Small intestine (tissue), 7 donors: ENCODE data around the gene PRKAG2. TPM values are rescaled to one million over a fixed set of nuclear protein-coding genes. Genes with fewer than 3 reads are reported as not detected.
A peak's percentile ranks its signal among the peaks of the same experiment; 100 is the strongest.

Source experiments
- DNase-seq, 2 donors: peaks; one replicate each; pipeline versions ENCODE4 v3.0.0 to v3.0.0-alpha.2; 2013
- FAIRE-seq: peaks from 2 replicates; lab custom pipeline; 2012; peaks lifted over from hg19 to GRCh38; lab: Jason Lieb, UNC
- H3K27ac ChIP-seq, 3 donors: one replicate each; pipeline ENCODE4 v1.5.1; 2013; ENCODE audit warnings: low read length in 2 of 3, mild to moderate bottlenecking in 2 of 3, control low read depth in 1 of 3, inconsistent platforms in 1 of 3, low read depth in 1 of 3, moderate library complexity in 1 of 3
- H3K27me3 ChIP-seq, 3 donors: one replicate each; pipeline ENCODE4 v1.6.1; 2013; ENCODE audit warnings: low read length in 3 of 3, inconsistent platforms in 1 of 3; ENCODE audit not compliant: control insufficient read depth in 3 of 3, insufficient read depth in 3 of 3
- H3K36me3 ChIP-seq, 3 donors: one replicate each; pipeline ENCODE4 v1.6.1; 2013; ENCODE audit warnings: low read length in 3 of 3, inconsistent platforms in 1 of 3, low read depth in 1 of 3, mild to moderate bottlenecking in 1 of 3, moderate library complexity in 1 of 3; ENCODE audit not compliant: control insufficient read depth in 3 of 3, insufficient read depth in 2 of 3
- H3K4me1 ChIP-seq, 3 donors: one replicate each; pipeline ENCODE4 v1.6.1; 2013; ENCODE audit warnings: low read length in 2 of 3, inconsistent platforms in 1 of 3, low read depth in 1 of 3, mild to moderate bottlenecking in 1 of 3, moderate library complexity in 1 of 3; ENCODE audit not compliant: control insufficient read depth in 3 of 3, insufficient read depth in 2 of 3
- H3K4me3 ChIP-seq, 3 donors: one replicate each; pipeline ENCODE4 v1.5.1; 2013; ENCODE audit warnings: low read length in 3 of 3, control low read depth in 1 of 3, inconsistent platforms in 1 of 3, low read depth in 1 of 3, mild to moderate bottlenecking in 1 of 3, moderate library complexity in 1 of 3
- H3K9me3 ChIP-seq, 2 donors: one replicate each; pipeline ENCODE4 v1.6.1; 2013; ENCODE audit warnings: low read depth in 1 of 2, low read length in 1 of 2; ENCODE audit not compliant: control insufficient read depth in 2 of 2, insufficient read depth in 1 of 2
- WGBS, 3 donors: extraction: QIAGEN DNeasy Blood & Tissue Kit; methylation state at CpG; one replicate each; pipeline ENCODE4 v1.1.7; 2013; 5-methylcytosine and 5-hydroxymethylcytosine counted together
- polyA plus RNA-seq, 4 donors: library from polyadenylated mRNA; stranded (reverse) in 3 of 4; unstranded in 1 of 4; fragments of 200-250 nt in 3 of 4; fragments of 120-200 nt in 1 of 4; gene quantifications; one replicate each; pipeline versions ENCODE4 v1.2.1 to v1.2.3, GENCODE V29; 2013
- donor health status: healthy with polysubstance abuse.
- donor health status: control.
- donor health status: control.
- donor health status: Bipolar disorder and iron deficiency.
- donor health status: healthy.

The PRKAG2 gene
- polyA plus RNA-seq, 4 donors = 26.3 to 57.9 (median 49.4) TPM

DNA sequence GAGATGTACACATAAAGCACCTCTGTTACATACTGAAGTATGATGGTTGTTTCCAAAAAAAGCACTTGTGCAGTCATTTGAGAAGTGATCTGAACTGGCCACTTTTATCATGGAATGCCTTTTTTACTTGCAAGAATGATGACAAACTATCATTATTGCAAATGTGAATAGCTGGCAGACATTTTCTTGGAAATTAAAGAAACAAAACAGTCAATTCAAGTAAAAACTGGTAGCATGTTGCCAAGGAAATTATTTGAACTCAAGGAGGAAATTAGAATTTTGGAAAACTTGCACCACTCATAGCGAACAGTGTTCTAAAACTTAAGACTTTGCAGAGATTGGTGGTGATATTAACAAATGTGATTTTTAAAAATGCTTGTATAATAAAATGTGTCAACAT is 363.8 kb downstream of the PRKAG2 start:
- FAIRE-seq (no peak), DNase-seq (no peak)
- no peak overlapping the region for H3K27ac ChIP-seq
- WGBS, 3 donors = 90 to 99% (median 94%) methylated on average over 1 of the region's 1 CpG
- no peak overlapping the region for H3K4me3 ChIP-seq
- no peaks in the 10 kb centered on the region for H3K36me3 ChIP-seq
- peaks cover 3 to 12% (median 6%) of the 10 kb centered on the region in 3 donors for H3K4me1 ChIP-seq
- H3K27me3 ChIP-seq = no peaks in the 10 kb centered on the region
- H3K9me3 ChIP-seq = peaks cover 0 to 3% of the 10 kb centered on the region in 2 donors

DNA sequence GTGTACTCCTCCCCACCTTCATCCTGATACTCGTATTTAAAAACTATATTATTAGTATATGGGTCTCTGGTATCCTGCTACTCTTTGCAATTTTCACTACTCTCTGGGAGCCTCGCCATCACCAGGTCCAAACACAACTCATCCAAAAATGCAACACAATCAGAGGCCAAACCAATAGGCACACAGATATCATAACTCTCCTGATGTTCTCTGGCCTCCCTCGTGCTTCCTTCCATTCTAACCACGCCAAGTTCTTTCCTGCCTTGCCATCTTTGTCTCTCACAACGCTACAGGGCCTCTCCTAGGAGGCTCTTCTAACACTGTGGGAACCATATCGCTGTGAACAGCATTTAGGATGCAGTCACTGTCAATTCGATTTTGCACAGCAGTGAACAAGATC is 364.6 kb downstream of the PRKAG2 start:
- Histone ChIP-seq H3K4me3 (no peak overlapping the region), H3K36me3 (no peaks in the 10 kb centered on the region), H3K9me3 (peaks cover 0 to 3% of the 10 kb centered on the region in 2 donors), H3K27ac (no peak overlapping the region), H3K4me1 (peaks cover under 1 to 7% (median 3%) of the 10 kb centered on the region in 3 donors), H3K27me3 (no peaks in the 10 kb centered on the region)
- WGBS, 3 donors = 80 to 81% (median 81%) methylated on average over 7 of the region's 7 CpGs
- FAIRE-seq = no peak
- DNase-seq = no peak

DNA sequence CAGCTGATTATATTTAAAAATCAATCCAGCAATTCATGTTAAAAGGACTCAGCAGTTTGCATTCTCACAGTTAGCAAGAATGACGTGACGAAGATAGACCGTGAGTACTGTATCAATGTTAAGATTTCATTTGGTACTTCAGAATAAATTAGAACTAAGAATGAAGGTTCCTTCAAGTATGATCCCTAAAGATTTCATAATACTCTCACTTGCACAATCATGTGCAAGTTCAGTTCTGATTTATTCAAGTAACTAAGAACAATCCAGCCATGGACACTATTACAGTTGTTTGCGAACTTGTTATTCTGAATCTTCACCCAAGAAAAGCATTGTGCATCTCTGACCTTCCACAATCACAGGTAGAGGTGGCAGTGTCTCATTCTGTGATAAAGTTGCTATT is 365.0 kb downstream of the PRKAG2 start:
- Histone ChIP-seq H3K27ac (no peak overlapping the region), H3K4me3 (no peak overlapping the region)

DNA sequence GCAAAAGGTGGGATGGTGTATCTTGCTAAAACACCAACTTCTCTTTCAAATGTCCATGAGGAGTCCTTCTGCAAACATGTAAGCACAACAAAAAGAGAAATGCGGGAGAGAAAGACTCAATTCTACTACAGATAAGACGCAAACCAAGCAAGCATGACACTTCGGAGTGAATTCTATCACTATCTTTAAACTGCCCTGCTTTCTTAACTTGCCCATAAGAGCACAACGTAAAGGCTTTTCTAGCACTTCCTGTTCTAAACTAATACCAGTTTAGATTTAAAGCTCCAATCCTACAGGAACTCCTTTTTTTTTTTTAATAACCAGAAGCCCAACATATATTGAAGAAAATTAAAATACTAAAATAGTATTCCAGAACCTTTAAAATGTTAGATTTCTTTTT is 365.6 kb downstream of the PRKAG2 start:
- FAIRE-seq = no peak
- Histone ChIP-seq H3K4me3 (no peak overlapping the region), H3K9me3 (peaks cover 0 to 3% of the 10 kb centered on the region in 2 donors), H3K27me3 (no peaks in the 10 kb centered on the region), H3K36me3 (no peaks in the 10 kb centered on the region), H3K27ac (no peak overlapping the region), H3K4me1 (peaks cover 0 to 6% (median 3%) of the 10 kb centered on the region in 3 donors)
- 88 to 90% (median 88%) methylated on average over 4 of the region's 4 CpGs for WGBS, 3 donors
- DNase-seq = no peak

More for the DNA sequence above, 365.0 kb downstream of the PRKAG2 start:
- WGBS, 3 donors = 89 to 94% (median 92%) methylated on average over 4 of the region's 4 CpGs
- DNase-seq = no peak
- no peak for FAIRE-seq
- Histone ChIP-seq H3K36me3 (no peaks in the 10 kb centered on the region), H3K4me1 (peaks cover 0 to 6% (median 3%) of the 10 kb centered on the region in 3 donors), H3K9me3 (peaks cover 0 to 3% of the 10 kb centered on the region in 2 donors), H3K27me3 (no peaks in the 10 kb centered on the region)

DNA sequence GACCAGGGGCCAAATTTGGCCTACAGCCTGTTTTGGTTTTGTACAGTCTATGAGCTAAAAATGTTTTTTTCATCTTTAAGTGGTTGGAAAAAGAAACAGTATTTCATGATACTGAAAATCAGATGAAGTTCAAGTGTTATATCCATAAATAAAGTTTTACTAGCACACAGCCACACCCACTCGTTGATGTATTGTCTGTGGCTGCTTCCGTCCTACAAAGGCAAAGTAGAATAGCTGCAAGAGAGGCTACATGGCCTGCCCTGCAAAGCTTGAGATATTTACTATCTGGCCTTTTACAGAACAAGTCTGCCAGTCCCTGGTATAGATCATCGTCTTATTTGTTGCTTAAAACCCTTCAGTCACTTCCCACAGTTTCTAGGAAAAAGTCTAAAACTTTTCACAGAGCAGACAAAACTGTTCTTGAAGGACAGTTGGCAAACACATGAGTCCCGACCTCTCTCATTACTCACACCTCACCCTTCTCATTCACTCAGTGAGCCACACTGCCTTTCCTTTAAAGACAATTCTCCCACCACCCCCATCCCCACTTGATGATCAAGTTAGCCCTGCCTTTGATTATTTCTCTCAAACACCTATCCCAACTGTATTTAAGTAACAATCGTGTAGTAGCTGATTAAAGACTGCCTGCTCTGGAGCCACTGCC is 367.1 kb downstream of the PRKAG2 start:
- DNase-seq (no peak), FAIRE-seq (no peak)
- Histone ChIP-seq H3K4me1 (peaks cover 0 to 4% (median 3%) of the 10 kb centered on the region in 3 donors), H3K4me3 (no peak overlapping the region), H3K27me3 (no peaks in the 10 kb centered on the region), H3K27ac (no peak overlapping the region), H3K9me3 (peaks cover 0 to 2% of the 10 kb centered on the region in 2 donors), H3K36me3 (no peaks in the 10 kb centered on the region)
- WGBS, 3 donors = 68 to 74% (median 74%) methylated on average over 5 of the region's 5 CpGs

DNA sequence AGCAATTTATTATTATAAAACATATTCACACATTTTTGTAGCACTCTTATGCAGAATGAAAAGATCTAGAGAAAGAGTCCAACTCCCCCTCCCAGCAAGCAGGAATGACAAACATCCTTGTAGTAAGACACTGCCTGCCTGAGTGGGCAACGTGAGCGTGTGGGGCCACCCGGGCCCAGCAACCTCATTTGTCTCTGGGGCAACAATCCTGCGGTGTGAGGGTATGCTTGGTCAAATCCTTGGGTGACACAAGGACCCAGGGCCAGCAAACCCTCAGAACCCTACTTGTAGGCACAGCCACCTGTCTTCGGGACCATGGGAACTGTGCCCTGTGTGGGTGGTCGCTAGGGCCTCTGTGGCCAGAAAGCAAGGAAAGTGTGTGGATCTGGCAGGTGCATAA is 367.9 kb downstream of the PRKAG2 start:
- 90 to 98% (median 96%) methylated on average over 6 of the region's 6 CpGs for WGBS, 3 donors
- H3K27ac ChIP-seq = peak overlapping the region in 1 of 3 donors; percentile 0
- H3K36me3 ChIP-seq = no peaks in the 10 kb centered on the region
- no peak for FAIRE-seq
- H3K27me3 ChIP-seq = no peaks in the 10 kb centered on the region
- peaks cover 0 to 4% (median 3%) of the 10 kb centered on the region in 3 donors for H3K4me1 ChIP-seq
- no peaks in the 10 kb centered on the region for H3K9me3 ChIP-seq
- DNase-seq = no peak
- H3K4me3 ChIP-seq = no peak overlapping the region

DNA sequence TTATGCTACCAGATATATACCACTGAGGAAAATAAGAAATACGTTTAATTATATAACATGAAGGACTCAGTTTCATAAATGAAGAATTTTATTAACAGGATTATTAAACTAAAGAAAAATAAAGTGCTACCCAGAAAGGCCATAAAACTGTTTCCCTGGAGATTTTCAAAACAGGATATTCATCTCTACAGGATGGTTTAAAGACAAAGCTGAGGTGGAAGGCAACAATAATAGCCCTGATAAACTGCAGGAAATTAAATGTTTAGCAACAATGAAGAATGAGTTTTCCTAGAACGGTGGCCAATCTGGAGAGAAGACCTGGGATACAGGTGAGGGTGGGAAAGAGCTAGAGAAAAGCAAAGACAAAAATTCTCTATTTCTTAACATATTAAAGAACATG is 369.1 kb downstream of the PRKAG2 start:
- FAIRE-seq (no peak), DNase-seq (no peak)
- H3K27me3 ChIP-seq = no peaks in the 10 kb centered on the region
- no peaks in the 10 kb centered on the region for H3K9me3 ChIP-seq
- H3K4me3 ChIP-seq = no peak overlapping the region
- WGBS, 3 donors = 72 to 81% (median 73%) methylated on average over 2 of the region's 2 CpGs
- H3K36me3 ChIP-seq = no peaks in the 10 kb centered on the region
- no peak overlapping the region for H3K27ac ChIP-seq
- H3K4me1 ChIP-seq = peaks cover 0 to 4% (median 3%) of the 10 kb centered on the region in 3 donors

DNA sequence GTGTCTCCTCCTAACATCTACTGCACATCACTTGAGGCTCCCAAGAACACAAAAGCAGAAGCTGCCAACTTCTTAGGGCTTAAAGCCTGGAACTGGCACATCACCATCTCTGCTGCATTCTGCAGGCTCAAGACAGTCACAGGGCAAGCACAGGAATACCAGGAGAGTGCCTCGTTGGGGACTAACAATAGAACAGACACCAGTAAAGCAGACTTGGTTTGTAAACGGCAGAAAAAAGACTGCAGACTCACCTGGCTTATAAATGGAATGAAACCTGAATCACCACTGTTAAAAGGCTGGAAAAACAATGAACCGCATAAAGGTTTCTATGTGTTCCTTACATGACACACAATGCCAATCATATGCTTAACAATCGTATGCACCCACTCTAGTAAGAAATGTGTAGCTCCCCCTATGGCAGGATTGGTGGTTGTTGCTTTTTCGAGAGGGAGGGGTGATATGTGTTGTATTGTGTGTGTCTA is 370.0 kb downstream of the PRKAG2 start:
- FAIRE-seq = no peak
- no peaks in the 10 kb centered on the region for H3K4me1 ChIP-seq
- H3K4me3 ChIP-seq = no peak overlapping the region
- H3K27me3 ChIP-seq = no peaks in the 10 kb centered on the region
- no peaks in the 10 kb centered on the region for H3K9me3 ChIP-seq
- DNase-seq = no peak
- WGBS, 3 donors = 55 to 65% (median 63%) methylated on average over 5 of the region's 5 CpGs
- H3K27ac ChIP-seq = no peak overlapping the region
- H3K36me3 ChIP-seq = no peaks in the 10 kb centered on the region
